WTC11 (cell line): Measurements from ENCODE around the gene BCAS3. TPM values are rescaled to one million over a fixed set of nuclear protein-coding genes. Genes with fewer than 3 reads are reported as not detected.

Source experiments
- ATAC-seq: fragments of 200-7000 bp; cut with Tn5 transposase; 2 replicates; pipeline ENCODE4 v1.10.0; 2021; ENCODE audit warnings: mild to moderate bottlenecking, moderate library complexity
- CTCF ChIA-PET: fragments of 300-600 bp; sonication (Branson Sonifier 250); formaldehyde crosslinking; loops from one replicate; lab custom pipeline; 2021; ENCODE audit warnings: antibody characterized with exemption; lab: Charles Lee
- POLR2A ChIA-PET: fragments of 350-600 bp; sonication (Branson Sonifier 250); formaldehyde crosslinking; loops from one replicate; lab custom pipeline; 2021; ENCODE audit warnings: antibody characterized with exemption; lab: Charles Lee
- DNase-seq: peaks from one replicate; pipeline ENCODE4 v3.0.0; 2021; ENCODE audit warnings: low spot score
- H3K27ac Mint-ChIP-seq: 2 replicates; pipeline ENCODE4 v1.8.0; 2021; ENCODE audit warnings: mixed read lengths
- H3K27me3 Mint-ChIP-seq: 2 replicates; pipeline ENCODE4 v1.8.0; 2021; ENCODE audit warnings: low read depth, mild to moderate bottlenecking, moderate library complexity, mixed read lengths
- H3K36me3 Mint-ChIP-seq: 2 replicates; pipeline ENCODE4 v1.8.0; 2021; ENCODE audit warnings: mixed read lengths
- H3K4me1 Mint-ChIP-seq: 2 replicates; pipeline ENCODE4 v1.8.0; 2022; ENCODE audit warnings: mixed read lengths
- H3K4me3 Mint-ChIP-seq: 2 replicates; pipeline ENCODE4 v1.8.0; 2021; ENCODE audit warnings: mild to moderate bottlenecking, moderate library complexity, mixed read lengths
- H3K9me3 Mint-ChIP-seq: 2 replicates; pipeline ENCODE4 v1.8.0; 2021; ENCODE audit warnings: mixed read lengths
- ARID4B ChIP-seq: sonication (generic); formaldehyde crosslinking; IDR thresholded peaks from 2 replicates; pipeline ENCODE4 v1.8.0; 2023; ENCODE audit warnings: missing genetic modification reagents, mild to moderate bottlenecking, borderline replicate concordance
- ATF3 ChIP-seq: sonication (generic); formaldehyde crosslinking; conservative IDR thresholded peaks from 2 replicates; pipeline ENCODE4 v1.8.1; 2022; ENCODE audit warnings: mild to moderate bottlenecking, missing genetic modification reagents
- CBFB ChIP-seq: sonication (generic); formaldehyde crosslinking; IDR thresholded peaks from 2 replicates; pipeline ENCODE4 v1.8.1; 2022; ENCODE audit warnings: mild to moderate bottlenecking, low read depth, missing genetic modification reagents
- E2F5 ChIP-seq: sonication (generic); formaldehyde crosslinking; IDR thresholded peaks from 2 replicates; pipeline ENCODE4 v1.8.1; 2022; ENCODE audit warnings: mild to moderate bottlenecking, moderate library complexity, missing genetic modification reagents
- EMX1 ChIP-seq: fragments of 250-450 bp; sonication (Bioruptor Pico); IDR thresholded peaks from 2 replicates; pipeline ENCODE4 v1.8.0; 2021; ENCODE audit warnings: mild to moderate bottlenecking
- ERG ChIP-seq: fragments of 250-450 bp; sonication (Bioruptor Pico); IDR thresholded peaks from 2 replicates; pipeline ENCODE4 v1.8.0; 2021; ENCODE audit warnings: mild to moderate bottlenecking
- FOXP1 ChIP-seq: sonication (generic); formaldehyde crosslinking; IDR thresholded peaks from 2 replicates; pipeline ENCODE4 v1.8.0; 2022; ENCODE audit warnings: missing genetic modification reagents, mild to moderate bottlenecking, moderate library complexity, borderline replicate concordance
- GTF2I ChIP-seq: fragments of 250-450 bp; sonication (Bioruptor Pico); conservative IDR thresholded peaks from 2 replicates; pipeline ENCODE4 v1.4.0; 2021; ENCODE audit warnings: mild to moderate bottlenecking
- KAT7 ChIP-seq: sonication (generic); formaldehyde crosslinking; IDR thresholded peaks from 2 replicates; pipeline ENCODE4 v1.8.1; 2023; ENCODE audit warnings: missing genetic modification reagents, mild to moderate bottlenecking, borderline replicate concordance
- NR1H2 ChIP-seq: sonication (generic); formaldehyde crosslinking; IDR thresholded peaks from 2 replicates; pipeline ENCODE4 v1.9.0; 2021; ENCODE audit warnings: mild to moderate bottlenecking, moderate library complexity, missing genetic modification reagents
- PRDM15 ChIP-seq: sonication (generic); formaldehyde crosslinking; IDR thresholded peaks from 2 replicates; pipeline ENCODE4 v1.8.0; 2022; ENCODE audit warnings: missing genetic modification reagents
- SMAD3 ChIP-seq: sonication (generic); formaldehyde crosslinking; IDR thresholded peaks from 2 replicates; pipeline ENCODE4 v1.8.0; 2022; ENCODE audit warnings: missing genetic modification reagents, mild to moderate bottlenecking, borderline replicate concordance
- SMAD4 ChIP-seq: sonication (generic); formaldehyde crosslinking; IDR thresholded peaks from 2 replicates; pipeline ENCODE4 v1.8.0; 2022; ENCODE audit warnings: mild to moderate bottlenecking, missing genetic modification reagents
- SOX15 ChIP-seq: fragments of 250-450 bp; sonication (Bioruptor Pico); IDR thresholded peaks from 2 replicates; pipeline ENCODE4 v1.9.0; 2021; ENCODE audit warnings: mild to moderate bottlenecking
- SP1 ChIP-seq: sonication (generic); formaldehyde crosslinking; conservative IDR thresholded peaks from 2 replicates; pipeline ENCODE4 v1.8.1; 2022; ENCODE audit warnings: missing genetic modification reagents
- TCF7 ChIP-seq: sonication (generic); formaldehyde crosslinking; IDR thresholded peaks from 2 replicates; pipeline ENCODE4 v1.8.0; 2022; ENCODE audit warnings: mild to moderate bottlenecking, low read depth, missing genetic modification reagents, moderate library complexity
- TEAD1 ChIP-seq: sonication (generic); formaldehyde crosslinking; IDR thresholded peaks from 2 replicates; pipeline ENCODE4 v1.8.0; 2022; ENCODE audit warnings: mild to moderate bottlenecking, missing genetic modification reagents
- TEAD4 ChIP-seq: sonication (generic); formaldehyde crosslinking; IDR thresholded peaks from 2 replicates; pipeline ENCODE4 v1.8.0; 2022; ENCODE audit warnings: mild to moderate bottlenecking, missing genetic modification reagents
- ZBTB21 ChIP-seq: sonication (generic); formaldehyde crosslinking; IDR thresholded peaks from 2 replicates; pipeline ENCODE4 v1.8.1; 2023; ENCODE audit warnings: mild to moderate bottlenecking, missing genetic modification reagents, borderline replicate concordance
- ZNF138 ChIP-seq: sonication (generic); formaldehyde crosslinking; conservative IDR thresholded peaks from 2 replicates; pipeline ENCODE4 v1.8.1; 2022; ENCODE audit warnings: mild to moderate bottlenecking, moderate library complexity, missing genetic modification reagents
- ZNF396 ChIP-seq: fragments of 250-450 bp; sonication (Bioruptor Pico); IDR thresholded peaks from 2 replicates; pipeline ENCODE4 v1.8.0; 2021; ENCODE audit warnings: mild to moderate bottlenecking, moderate library complexity, borderline replicate concordance
- ZNF423 ChIP-seq: fragments of 250-450 bp; sonication (Bioruptor Pico); IDR thresholded peaks from 2 replicates; pipeline ENCODE4 v2.1.2; 2022; ENCODE audit warnings: mild to moderate bottlenecking, moderate library complexity
- ZNF532 ChIP-seq: fragments of 250-450 bp; sonication (Bioruptor Pico); IDR thresholded peaks from 2 replicates; pipeline ENCODE4 v1.9.0; 2021; ENCODE audit warnings: mild to moderate bottlenecking, borderline replicate concordance
- total RNA-seq: library from RNA; stranded (reverse); gene quantifications from 3 replicates; pipeline ENCODE4 v1.2.3, GENCODE V29; 2021

Gene BCAS3
- total RNA-seq, 1 experiment from 2014 or later = 15.5 TPM

GRCh38 chr17:61412860-61413660 lies 735.4 kb downstream of the BCAS3 start:
- Mint-ChIP-seq H3K36me3 (no peaks in the 10 kb centered on the region), H3K27ac (no peak overlapping the region), H3K9me3 (no peaks in the 10 kb centered on the region), H3K27me3 (peaks cover 88% of the 10 kb centered on the region), H3K4me3 (peak overlapping the region; percentile 73), H3K4me1 (peaks cover 20% of the 10 kb centered on the region)
- ChIA-PET POLR2A (interaction anchor here (0.8 to 0.9 kb wide), 2 partner anchors 161 to 653 kb away, joined by 3 to 5 read pairs; no protein-coding TSS in a partner anchor), CTCF (interaction anchor here (0.5 to 6.4 kb wide), 27 partner anchors 9 to 697 kb away, joined by 3 to 46 read pairs (median 6); partner anchors contain the start of gene TBX2)
- ATAC-seq (peak; percentile 17), DNase-seq (no peak)
- TF ChIP-seq ARID4B (no peak), ZNF396 (CRISPR knock-in tag) (no peak), TEAD4 (CRISPR knock-in tag) (no peak), ZNF423 (CRISPR knock-in tag) (no peak), E2F5 (no peak), PRDM15 (CRISPR knock-in tag) (no peak), SMAD3 (CRISPR knock-in tag) (no peak), SMAD4 (CRISPR knock-in tag) (no peak), ZBTB21 (CRISPR knock-in tag) (0 out of 2 replicates have a peak, but pooled peaks have one; percentile 37), ATF3 (no peak), ZNF532 (CRISPR knock-in tag) (no peak), EMX1 (CRISPR knock-in tag) (no peak), NR1H2 (CRISPR knock-in tag) (no peak), TCF7 (CRISPR knock-in tag) (no peak), FOXP1 (CRISPR knock-in tag) (0 out of 2 replicates have a peak, but pooled peaks have one; percentile 33), GTF2I (no peak), TEAD1 (CRISPR knock-in tag) (no peak), SP1 (CRISPR knock-in tag) (peak; percentile 4; the same call in 1 of the 2 replicates), ERG (no peak), SOX15 (CRISPR knock-in tag) (no peak), KAT7 (CRISPR knock-in tag) (no peak), ZNF138 (CRISPR knock-in tag) (no peak), CBFB (CRISPR knock-in tag) (no peak)
